ENCODE measurements around the gene ARHGAP27.

Gene ARHGAP27

DNA sequence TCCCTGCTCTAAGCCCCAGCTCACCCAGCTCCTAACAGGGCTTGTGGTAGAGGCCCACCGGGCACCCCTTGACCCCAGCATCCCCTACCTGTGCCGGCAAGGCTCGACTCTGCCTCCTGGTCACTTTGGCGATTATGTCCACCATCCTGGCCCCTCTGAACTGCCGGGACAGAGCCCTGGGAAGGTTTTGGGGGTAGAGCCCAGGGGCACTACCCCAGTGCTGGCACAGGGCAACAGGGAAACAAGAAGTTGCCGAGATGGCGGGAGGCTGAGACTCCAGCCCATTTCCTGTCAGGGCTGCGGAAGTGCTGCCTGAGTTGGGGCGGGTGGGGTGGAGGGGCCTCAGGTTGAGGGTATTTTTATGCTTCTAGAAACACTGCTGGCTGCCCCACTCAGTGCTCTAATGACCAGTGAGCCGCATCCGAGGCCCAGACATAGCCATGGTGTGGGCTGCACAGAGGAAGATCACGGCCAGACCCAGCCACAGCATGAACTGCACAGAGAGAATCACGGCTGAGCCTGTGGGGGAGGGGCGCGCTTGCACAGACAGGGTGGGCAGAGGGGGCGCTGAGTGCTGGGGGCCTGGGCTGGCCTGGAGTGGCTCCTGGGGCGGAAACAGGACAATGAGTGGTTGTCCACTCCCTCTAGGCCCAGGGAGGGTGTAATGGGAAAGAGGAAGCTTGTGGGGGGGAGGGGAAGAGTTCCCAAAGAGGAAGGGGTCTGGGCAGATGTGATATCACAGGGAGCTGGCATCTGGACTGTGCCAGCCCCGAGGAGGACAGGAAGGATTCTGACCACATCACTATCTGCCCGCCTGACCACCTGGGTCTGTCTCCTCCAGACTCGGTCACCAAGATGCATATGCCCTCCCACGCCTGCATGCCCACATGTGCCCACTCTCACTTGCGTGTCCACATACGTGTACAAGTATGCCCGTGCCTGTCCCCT is 22.3 kb downstream of the ARHGAP27 start:
- peak in 7 of 56 donors; percentile 22 to 47 (median 24) for DNase-seq

DNA sequence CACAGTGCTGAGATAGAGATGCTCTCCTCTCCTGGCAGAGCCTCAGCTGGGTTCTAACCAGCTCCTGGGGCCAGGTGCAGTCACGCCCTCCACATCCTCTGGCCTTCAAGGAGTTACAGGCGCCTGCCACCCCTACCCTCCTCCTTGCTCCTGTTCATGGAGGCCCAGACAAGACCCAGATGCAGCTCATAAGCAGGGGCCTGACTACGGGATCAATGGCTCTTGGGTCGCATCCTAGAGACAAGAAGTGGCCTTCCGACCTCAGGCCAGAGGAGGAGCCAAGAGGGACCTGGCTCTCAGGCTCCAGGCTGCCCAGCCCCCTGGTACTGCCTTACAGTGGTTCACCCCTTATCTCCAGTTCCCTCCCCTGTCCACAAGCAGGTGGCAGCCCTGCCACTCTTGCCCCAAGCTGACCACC is 23.0 kb downstream of the ARHGAP27 start:
- no peak for DNase-seq

DNA sequence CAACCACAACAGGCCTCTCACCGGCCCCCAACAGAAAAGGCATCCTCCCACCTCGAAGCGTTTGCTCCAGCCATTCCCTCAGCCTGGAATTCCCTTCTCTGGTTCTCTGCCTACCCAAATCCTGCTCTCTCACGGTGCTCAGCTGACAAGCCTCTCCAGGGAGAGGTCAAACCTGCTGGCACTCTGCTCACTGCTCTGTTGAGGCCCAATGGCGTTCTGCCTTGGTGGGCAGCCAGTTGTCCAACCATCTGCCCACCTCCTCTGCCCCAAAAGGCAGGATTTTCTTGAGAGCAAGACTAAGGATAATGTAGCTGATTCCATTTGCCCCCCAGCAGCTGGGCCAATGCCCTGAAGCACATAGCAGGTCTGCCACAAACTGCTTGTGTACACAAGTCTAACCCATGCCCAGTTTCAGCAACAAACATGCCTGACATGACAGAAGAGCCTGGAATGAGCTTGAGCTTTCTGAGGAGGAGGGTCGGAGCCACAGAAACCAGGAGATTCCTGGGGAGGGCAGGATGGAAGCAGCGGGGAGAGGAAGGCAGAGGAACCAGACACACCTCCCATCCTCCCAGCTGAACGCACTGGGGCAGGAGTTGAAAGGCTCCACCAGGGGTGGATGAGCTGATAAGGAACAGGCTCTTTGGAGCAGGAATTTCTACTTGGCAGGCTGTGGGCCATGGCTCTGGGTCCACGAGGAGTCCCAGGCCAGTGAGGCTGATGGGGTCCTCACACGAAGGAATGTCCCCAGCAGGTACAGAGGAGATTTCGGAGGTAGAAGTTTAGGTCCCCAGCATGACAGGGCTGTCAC is 23.9 kb downstream of the ARHGAP27 start:
- no peak for DNase-seq

DNA sequence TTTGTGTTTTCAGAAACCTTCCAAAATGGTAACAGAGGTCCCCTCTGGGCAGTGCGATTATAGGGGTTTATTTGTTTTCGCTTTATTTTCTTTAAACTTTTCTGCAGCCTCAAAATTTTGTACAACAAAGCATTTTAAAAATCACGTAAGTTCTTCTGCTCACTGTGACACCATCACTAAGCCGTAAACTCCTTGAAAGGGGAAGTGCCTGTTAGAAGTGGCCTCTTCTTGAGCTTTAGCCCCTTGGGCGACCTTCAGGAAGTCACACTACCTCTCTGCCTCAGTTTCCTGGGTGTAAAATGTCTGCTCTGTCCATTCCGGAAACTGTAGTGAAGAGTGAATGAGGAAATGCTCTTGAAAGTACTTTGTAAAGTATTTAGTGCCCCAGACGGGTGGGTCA is 26.6 kb downstream of the ARHGAP27 start:
- DNase-seq, result no peak

DNA sequence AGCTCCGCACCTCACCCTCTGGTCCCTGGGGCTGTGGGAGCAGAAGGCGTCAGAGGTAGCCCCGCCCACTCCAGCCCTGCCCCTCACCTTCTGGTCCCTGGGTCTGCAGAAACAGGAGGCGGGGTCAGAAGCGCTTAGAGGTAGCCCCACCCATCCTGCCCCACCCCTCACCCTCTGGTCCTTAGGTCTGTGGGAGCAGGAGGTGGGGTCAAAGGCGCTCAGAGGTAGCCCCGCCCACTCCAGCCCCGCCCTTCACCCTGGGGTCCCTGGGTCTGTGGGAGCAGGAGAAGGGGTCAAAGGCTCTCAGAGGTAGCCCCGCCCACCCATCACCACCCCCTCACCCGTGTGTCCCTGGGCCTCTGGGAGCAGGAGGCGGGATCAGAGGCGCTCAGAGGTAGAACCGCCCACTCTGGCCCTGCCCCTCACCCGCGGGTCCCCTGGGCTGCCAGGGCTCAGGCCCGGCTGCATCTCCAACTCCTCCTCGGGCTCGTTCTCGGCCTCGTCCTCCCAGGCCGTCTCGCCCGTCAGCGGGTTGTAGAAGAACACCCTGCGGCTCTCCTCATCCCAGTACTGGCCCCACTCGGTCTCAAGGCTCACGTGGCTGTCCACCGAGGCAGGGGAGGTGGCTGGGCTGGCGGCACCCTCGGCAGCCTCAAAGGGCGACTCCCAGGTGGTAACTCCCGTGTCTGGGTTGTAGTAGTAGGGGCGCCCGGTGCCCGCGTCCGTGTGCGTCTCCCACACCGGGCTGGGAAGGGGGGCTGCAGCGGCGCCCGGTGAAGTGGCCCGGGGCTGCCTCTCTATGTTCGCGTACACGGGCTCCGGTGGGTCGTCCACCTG is 27.2 kb downstream of the ARHGAP27 start:
- peak in 2 of 56 donors; percentile 14 to 70 for DNase-seq

DNA sequence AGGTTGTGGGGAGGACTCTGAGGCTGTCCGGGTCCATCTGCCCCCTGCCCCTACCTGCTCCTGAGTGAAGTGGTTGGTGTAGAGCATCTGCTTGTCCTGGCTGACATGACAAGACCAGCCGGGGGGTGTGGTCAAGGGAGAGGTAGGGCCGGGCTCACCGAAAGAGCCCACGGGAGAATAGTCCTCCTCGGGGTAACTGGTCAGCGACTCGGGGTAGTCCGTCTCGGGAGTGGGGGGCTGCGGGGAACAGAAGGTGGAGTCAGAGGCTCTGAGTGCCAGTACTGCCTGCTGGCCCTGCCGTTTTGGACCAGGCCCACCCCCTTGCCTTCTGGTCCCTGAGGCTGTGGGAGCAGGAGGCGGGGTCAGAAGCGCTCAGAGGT is 27.8 kb downstream of the ARHGAP27 start:
- no peak for DNase-seq

DNA sequence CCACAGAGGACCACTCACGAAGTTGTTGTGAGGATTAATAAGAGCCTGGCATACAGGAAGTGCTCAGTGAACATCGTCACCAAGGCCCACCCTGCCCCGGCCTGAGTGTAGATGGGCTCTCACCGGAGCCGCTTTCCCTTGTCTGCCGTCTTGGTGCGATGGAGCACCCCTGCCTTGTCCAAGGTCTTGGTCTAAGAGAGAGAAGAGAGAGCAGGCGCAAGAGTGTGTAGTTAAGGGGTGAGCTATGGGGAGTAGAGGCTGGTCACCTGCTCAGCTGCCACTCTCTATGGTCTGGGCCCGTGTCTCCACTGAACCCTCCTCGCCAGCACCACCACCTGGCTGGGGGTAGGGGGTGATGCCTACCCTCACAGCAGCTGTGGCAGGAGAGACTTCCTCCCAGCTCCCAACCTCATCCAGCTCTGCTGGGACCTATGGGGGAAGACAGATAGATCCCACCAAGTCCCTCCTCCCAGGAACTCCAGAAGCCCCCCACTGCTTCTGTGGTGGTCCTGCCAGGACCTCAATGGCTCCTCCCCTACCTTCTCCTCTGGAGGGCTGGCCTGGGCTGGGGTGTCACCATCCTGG is 28.7 kb downstream of the ARHGAP27 start:
- DNase-seq, result no peak

DNA sequence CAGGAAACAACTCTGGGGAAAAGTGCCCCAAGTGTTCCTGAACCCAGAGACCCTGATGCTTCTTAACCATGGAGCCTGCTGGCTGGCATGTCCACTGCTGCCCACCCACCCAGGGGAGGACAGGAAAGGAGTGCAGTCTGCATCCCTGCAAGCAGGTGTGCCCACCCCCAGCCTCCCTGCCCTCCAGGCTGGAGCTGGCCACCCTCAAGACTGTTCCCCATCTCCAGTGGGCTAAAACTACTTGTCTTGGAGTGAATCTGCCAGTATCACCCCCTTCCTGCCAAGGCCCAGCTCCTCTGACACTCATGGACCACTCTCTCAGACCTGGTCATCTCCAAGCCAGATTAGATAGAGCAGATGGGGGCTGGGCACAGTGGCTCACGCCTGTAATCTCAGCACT is 29.8 kb downstream of the ARHGAP27 start:
- no peak for DNase-seq

DNA sequence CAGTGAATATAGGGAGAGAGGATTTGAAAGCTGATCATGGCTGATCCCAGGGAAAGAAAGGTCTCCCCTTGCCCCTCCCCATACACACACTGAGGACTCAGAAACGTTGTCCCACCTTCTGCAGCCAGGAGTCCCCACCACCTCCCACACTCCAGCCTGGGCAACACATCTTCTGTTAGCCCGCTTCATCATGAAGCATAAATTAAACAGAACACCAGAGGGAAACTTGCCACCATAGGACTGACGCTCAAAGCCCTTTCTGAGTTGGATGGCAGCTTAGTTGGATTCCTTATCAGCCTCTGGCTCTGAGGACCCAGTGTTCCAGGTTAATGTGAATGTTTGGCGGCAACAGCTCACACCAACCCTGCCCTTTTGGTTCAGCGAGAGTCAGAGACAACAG is 33.9 kb downstream of the ARHGAP27 start:
- DNase-seq, result no peak

DNA sequence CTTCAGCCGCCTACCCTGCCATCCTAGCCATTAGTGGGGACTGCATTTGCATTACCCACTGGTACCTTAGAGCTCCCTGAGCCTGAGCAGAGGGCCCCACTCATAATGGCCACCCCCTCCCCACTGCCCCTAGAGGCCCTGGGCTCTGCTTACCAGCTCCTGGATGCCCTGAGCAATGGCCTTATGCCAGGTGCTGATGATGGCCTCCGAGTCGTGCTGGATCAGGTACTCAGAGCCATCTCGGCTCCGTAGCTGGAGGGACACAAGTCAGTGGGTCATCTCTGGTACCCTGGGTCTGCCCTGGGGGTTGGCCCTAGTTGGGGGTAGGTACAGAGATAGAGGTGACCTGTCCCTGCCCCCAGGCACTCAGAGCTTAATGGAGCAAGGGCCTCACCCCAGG is 34.9 kb downstream of the ARHGAP27 start:
- no peak for DNase-seq

DNA sequence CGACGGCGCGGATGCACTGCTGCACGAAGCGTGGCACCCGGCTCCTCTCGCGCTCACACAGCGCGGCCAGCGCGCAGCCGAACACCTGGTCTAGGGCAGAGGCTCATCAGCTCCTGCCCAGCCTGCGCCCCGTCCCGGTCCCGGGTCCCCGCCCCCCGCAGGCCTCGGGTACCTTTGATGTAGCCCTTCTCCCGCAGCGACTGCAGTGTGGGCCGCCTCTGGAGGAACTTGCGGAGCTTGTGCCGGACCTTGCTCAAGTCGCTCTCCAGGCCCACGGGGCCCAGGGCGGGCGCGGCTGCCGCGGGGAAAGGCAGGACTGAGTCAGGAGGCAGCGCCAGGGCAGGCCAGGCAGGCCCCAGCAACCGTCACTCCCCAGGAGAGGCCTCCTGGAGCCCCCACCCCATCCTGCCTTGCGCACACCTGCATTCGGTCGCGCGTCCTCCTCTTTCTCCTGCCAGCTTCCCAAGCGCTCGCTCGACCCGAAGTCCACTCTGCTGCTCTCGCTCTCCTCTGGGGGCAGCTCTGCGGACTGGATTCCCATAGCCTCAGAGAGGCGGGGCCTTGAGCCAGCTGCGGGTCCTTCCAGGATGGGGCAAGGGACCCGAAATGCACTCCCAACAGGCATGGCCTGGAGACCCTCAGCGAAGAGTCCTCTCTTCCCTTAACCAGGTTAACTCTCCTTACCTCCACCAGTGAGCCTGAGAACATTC is 36.0 kb downstream of the ARHGAP27 start:
- no peak for DNase-seq

DNA sequence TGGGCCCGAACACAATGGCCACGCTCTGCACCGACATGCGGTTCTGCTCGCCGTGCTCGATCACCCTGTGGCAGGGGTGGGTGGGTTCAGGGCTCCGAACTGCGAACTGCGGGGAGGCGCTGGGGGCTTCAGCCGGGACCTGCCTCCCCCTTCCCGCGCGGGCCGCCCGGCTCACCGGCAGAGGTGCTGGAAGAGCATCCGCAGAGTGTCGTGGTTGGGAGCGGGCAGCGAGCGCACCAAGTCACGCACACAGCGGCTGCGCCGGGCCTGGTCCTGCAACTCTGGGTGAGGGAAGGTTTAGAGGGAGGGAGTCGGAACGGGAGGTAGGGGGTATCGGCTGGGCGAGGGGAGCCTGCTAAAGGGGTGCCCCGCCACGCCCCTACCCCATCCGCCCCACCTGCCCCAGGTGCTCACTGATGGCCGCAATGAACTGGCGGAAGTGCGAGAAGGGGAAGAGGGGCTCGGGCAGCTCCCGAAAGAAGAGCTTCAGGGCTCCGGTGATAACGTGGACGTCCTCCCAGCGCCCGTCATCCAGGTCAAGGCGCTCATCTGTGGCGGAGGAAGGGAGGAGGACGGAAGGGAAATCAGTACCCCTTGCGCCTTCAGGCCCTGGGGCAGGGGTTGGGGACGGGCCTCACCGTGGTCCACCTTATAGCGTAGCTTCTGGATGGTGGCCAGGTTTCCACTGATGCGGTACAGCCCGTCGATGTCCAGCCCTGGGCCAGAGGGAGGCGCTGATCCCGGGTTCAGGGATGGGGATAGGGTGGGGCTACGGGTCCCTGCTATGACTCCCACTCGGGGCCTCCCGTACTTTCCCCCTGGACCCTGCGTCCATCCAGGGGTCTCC is 36.9 kb downstream of the ARHGAP27 start:
- no peak for DNase-seq

DNA sequence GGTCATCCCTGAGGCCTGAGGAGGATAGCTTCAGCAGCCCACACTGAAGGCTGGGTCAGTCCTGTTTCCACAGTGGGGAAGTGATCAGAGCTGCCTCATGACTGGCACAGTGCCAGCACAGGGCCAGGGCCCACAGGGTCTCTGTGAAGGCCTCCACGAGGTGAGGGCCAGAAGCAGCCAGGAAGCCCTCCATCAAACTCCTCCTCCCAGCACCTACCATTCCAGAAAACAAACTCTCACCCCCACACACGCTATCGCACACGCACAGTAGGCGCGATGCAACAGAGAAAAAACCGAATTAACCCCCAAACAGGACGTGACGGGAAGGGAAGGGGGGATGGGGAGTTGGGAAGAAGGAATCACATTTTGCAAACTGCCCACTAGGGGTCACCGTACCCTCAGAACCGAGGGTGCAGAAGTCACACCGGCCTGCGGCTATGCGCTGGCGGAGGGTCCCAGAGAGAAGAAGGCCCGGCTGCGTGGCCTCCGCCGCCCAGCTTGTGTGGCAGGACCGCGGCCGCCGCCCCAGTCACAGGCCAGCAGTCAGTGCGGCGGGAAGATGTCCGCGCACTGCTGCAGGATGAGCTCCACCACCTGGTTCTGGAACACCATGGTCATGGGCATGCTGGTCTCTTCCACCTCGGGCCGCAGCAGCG is 37.6 kb downstream of the ARHGAP27 start:
- DNase-seq, result peak in 31 of 56 donors; percentile 7 to 63 (median 23)

DNA sequence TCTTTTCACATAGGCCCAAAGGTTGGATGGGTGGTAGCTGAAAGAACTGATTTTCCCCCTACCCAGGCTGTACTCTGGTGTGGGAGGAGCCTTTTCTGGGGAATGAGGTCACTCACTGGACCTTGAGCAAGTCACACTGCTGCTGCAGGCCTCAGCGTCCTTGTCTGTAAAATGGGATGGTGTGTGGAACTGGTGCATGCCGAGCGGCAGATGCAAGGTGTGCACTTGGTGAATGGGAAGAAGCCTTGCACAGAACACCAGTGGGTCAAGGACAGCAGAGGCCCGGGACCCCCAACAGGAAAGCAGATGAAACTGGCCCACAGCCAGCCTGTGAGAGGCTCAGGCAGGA is 38.1 kb downstream of the ARHGAP27 start:
- no peak for DNase-seq

DNA sequence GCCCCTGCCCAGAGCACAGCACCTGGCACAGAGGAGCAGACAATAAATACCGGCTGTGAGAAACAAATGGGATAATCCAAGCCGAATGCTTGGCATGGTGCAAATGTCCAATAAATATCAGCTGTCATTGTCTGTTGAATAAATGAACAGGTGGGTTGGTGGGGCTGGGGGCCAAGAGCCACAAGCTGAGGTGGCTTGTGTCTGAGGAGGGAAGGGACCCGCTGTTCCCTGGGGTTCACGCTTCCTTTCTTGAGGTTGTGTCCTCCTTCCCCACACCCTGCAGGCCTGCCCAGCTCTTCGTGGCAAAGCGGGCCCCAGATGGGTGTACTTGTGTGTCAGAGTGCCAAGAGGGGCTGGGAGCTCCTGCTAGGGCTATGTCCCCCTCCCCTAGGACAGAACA is 38.6 kb downstream of the ARHGAP27 start:
- no peak for DNase-seq

DNA sequence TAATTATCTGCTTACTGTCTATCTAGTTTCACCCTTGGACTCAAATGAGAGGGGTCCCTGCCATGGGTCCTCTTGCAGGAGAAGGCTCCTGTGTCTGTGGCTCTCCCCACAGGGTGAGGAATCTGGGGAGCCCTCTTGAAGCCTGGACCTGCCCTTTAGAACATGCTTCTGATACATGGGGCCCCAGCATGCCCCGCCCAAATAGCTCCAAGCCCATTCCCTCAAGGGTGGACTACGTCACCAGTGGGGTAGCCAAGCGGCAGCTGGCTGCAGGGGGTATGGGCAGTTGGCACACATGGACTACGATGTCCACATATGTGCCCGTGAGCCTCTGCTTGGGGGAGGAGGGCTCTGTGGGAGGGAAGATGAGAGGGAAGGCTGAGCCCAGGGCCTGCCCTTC is 39.3 kb downstream of the ARHGAP27 start:
- DNase-seq, result no peak

DNA sequence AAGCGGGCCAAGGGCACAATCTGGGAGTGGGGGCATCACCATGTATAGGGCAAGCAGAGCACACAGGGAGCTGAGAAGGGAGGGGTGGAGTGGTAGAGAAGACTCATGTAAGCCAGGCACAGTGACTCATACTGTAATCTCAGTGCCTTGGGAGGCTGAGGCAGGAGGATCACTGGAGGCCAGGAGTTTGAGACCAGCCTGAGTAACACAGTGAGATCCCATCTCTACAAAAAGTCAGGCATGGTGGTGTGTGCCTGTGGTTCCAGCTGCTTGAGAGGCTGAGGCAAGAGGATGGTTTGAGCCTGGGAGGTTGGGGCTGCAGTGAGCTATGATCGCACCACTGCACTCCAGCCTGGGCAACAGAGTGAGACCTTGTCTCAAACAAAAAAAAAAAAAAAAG is 40.8 kb downstream of the ARHGAP27 start:
- DNase-seq, result no peak

DNA sequence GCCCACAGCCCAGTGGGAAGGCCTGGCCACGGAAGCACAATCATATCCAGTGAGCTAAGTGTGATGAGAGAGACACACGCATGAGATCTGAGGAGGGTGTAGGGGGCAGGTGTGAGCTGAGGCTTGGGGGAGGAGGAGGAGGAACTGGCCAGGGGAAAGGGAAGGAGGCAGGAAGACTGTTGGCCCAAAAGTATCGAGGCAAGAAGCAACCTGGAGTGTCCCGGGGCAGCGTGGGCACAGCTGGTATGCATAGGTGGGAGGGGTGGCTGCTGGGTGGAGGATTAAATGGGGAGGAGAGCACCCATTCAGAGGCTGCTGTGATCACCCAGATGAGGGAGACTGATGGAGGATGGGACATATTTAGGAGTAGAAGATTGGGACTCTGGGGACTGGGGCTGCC is 41.4 kb downstream of the ARHGAP27 start:
- no peak for DNase-seq

DNA sequence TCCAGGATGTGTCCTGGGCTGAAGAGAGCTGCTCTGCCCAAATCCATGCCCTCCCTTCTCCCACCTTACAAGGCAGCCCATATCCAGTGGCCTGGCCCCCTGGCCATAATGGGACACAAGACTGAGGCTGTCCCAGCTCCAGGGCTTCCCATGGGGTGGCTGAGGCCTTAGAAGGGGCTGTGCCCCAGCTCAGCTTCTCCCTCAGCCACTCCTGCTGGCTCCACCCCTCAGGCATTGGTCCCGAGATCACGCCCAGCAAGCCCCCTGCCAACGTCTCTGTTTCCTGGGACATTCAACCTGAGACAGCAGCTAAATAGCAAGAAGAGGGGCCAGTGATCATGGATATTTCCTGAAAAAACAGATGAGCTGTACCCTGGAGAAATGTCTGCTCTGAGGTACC is 43.3 kb downstream of the ARHGAP27 start:
- no peak for DNase-seq

Data from amygdala (tissue), 56 donors.